HG03064 (cell line): ENCODE results near the gene RERE.
"Not testable (repeated sequence)": the region's sequence is repeated elsewhere in the genome, so short reads cannot be mapped to it uniquely, and the experiment has no call there.

Experiments
- ATAC-seq: cut with Tn5 transposase; IDR thresholded peaks from one replicate; pipeline ENCODE4 v1.9.1; 2021; ENCODE audit warnings: low read depth; ENCODE audit not compliant: unreplicated experiment

Gene RERE

GRCh38 chr1:8465692-8466091, 351.7 kb downstream of the RERE start:
- ATAC-seq = no peak

- ATAC-seq = no peak
Observed at GRCh38 chr1:8465013-8465412, 352.4 kb downstream of the RERE start.

GRCh38 chr1:8464377-8464776, 353.1 kb downstream of the RERE start:
- no peak for ATAC-seq

GRCh38 chr1:8463144-8463927, 354.1 kb downstream of the RERE start:
- ATAC-seq = no peak

GRCh38 chr1:8462371-8462892, 355.0 kb downstream of the RERE start:
- no peak for ATAC-seq

GRCh38 chr1:8461351-8462110, 355.9 kb downstream of the RERE start:
- ATAC-seq = no peak

- ATAC-seq = no peak
Observed at GRCh38 chr1:8460784-8461183, 356.7 kb downstream of the RERE start.

- ATAC-seq = no peak
Observed at GRCh38 chr1:8460132-8460544, 357.3 kb downstream of the RERE start.

- ATAC-seq = no peak
Observed at GRCh38 chr1:8458607-8459006, 358.8 kb downstream of the RERE start.

GRCh38 chr1:8457760-8458381, 359.6 kb downstream of the RERE start:
- no peak for ATAC-seq

- ATAC-seq = no peak
Observed at GRCh38 chr1:8456991-8457390, 360.4 kb downstream of the RERE start.

- ATAC-seq = no peak
Observed at GRCh38 chr1:8456308-8456912, 361.0 kb downstream of the RERE start.

- no peak for ATAC-seq
Observed at GRCh38 chr1:8455700-8456307, 361.6 kb downstream of the RERE start.

- no peak for ATAC-seq
Observed at GRCh38 chr1:8450312-8450711, 367.1 kb downstream of the RERE start.

- ATAC-seq = no peak
Observed at GRCh38 chr1:8448911-8449661, 368.4 kb downstream of the RERE start.

- not testable (repeated sequence) for ATAC-seq
Observed at GRCh38 chr1:8448505-8448904, 368.9 kb downstream of the RERE start.

- no peak for ATAC-seq
Observed at GRCh38 chr1:8447616-8448150, 369.8 kb downstream of the RERE start.

GRCh38 chr1:8446119-8446518, 371.3 kb downstream of the RERE start:
- ATAC-seq = not testable (repeated sequence)

GRCh38 chr1:8443558-8444194, 373.8 kb downstream of the RERE start:
- no peak for ATAC-seq
